Naive thymus-derived CD4-positive, alpha-beta T cell (primary cell): Measurements from ENCODE around the gene SCT. TPM values are rescaled to one million over a fixed set of nuclear protein-coding genes. Genes with fewer than 3 reads are reported as not detected.

ENCODE experiments used
- ATAC-seq: fragments of 150-1000 bp; cut with Tn5 transposase; 2 replicates; pipeline ENCODE4 v1.10.0; 2021; ENCODE audit warnings: mild to moderate bottlenecking, moderate library complexity
- CTCF ChIA-PET: fragments of 350-600 bp; sonication (Branson Sonifier 250); formaldehyde crosslinking; loops from one replicate; lab custom pipeline; 2021; ENCODE audit warnings: antibody characterized with exemption; lab: Charles Lee
- POLR2A ChIA-PET: fragments of 350-600 bp; sonication (Branson Sonifier 250); formaldehyde crosslinking; loops from one replicate; lab custom pipeline; 2021; ENCODE audit warnings: antibody characterized with exemption, inconsistent platforms; lab: Charles Lee
- DNase-seq, 9 donors: peaks; one replicate each; pipeline versions ENCODE4 v3.0.0 to v3.0.0-alpha.2; 2020 to 2022; ENCODE audit warnings: mixed read lengths in 1 of 9
- H3K27ac ChIP-seq: one replicate; pipeline ENCODE4 v1.7.0; 2013; ENCODE audit warnings: mild to moderate bottlenecking, low read depth, low read length, moderate library complexity
- H3K27me3 ChIP-seq, 2 donors: one replicate each; pipeline ENCODE4 v1.7.0; 2013; ENCODE audit warnings: low read length in 2 of 2, mild to moderate bottlenecking in 2 of 2, moderate library complexity in 2 of 2; ENCODE audit not compliant: control insufficient read depth in 2 of 2, insufficient read depth in 2 of 2
- H3K36me3 ChIP-seq, 3 experiments: 1 replicate in 2 of 3; 2 replicates in 1 of 3; pipeline ENCODE4 v1.7.0; 2013; ENCODE audit warnings: low read length in 3 of 3, mild to moderate bottlenecking in 3 of 3, moderate library complexity in 1 of 3; ENCODE audit not compliant: insufficient read depth in 3 of 3, control insufficient read depth in 2 of 3
- H3K4me1 ChIP-seq, 2 donors: one replicate each; pipeline ENCODE4 v1.7.0; 2013; ENCODE audit warnings: low read length in 2 of 2, mild to moderate bottlenecking in 2 of 2, moderate library complexity in 1 of 2; ENCODE audit not compliant: control insufficient read depth in 2 of 2, insufficient read depth in 2 of 2
- H3K4me3 ChIP-seq: 2 replicates; pipeline ENCODE4 v1.7.0; 2013; ENCODE audit warnings: mild to moderate bottlenecking, low read length
- H3K9me3 ChIP-seq, 3 experiments: 1 replicate in 2 of 3; 2 replicates in 1 of 3; pipeline ENCODE4 v1.7.0; 2013; ENCODE audit warnings: low read length in 3 of 3; ENCODE audit not compliant: control insufficient read depth in 2 of 3
- H3K27ac Mint-ChIP-seq, 9 donors: one replicate each; pipeline ENCODE4 v1.8.0; 2020 to 2022; ENCODE audit warnings: mixed read lengths in 9 of 9, mild to moderate bottlenecking in 8 of 9, moderate library complexity in 5 of 9, inconsistent platforms in 2 of 9
- H3K27me3 Mint-ChIP-seq, 5 donors: one replicate each; pipeline ENCODE4 v1.8.0; 2021 to 2022; ENCODE audit warnings: mixed read lengths in 5 of 5, mild to moderate bottlenecking in 1 of 5
- H3K36me3 Mint-ChIP-seq, 5 donors: one replicate each; pipeline ENCODE4 v1.8.0; 2020 to 2022; ENCODE audit warnings: mixed read lengths in 5 of 5, mild to moderate bottlenecking in 3 of 5, inconsistent platforms in 1 of 5
- H3K4me1 Mint-ChIP-seq, 7 donors: one replicate each; pipeline ENCODE4 v1.8.0; 2020 to 2022; ENCODE audit warnings: mixed read lengths in 7 of 7, mild to moderate bottlenecking in 3 of 7, inconsistent platforms in 1 of 7
- H3K4me3 Mint-ChIP-seq, 10 donors: one replicate each; pipeline ENCODE4 v1.8.0; 2020 to 2022; ENCODE audit warnings: mild to moderate bottlenecking in 10 of 10, mixed read lengths in 10 of 10, moderate library complexity in 6 of 10, inconsistent platforms in 2 of 10
- H3K9me3 Mint-ChIP-seq, 11 donors: one replicate each; pipeline ENCODE4 v1.8.0; 2020 to 2022; ENCODE audit warnings: mixed read lengths in 11 of 11, mild to moderate bottlenecking in 4 of 11, inconsistent platforms in 1 of 11, moderate library complexity in 1 of 11
- intact Hi-C, 2 donors: fragments of 100-400 bp; cut with micrococcal nuclease; formaldehyde crosslinking; loops; one replicate each; pipeline ENCODE4 v1.15.1; 2023
- polyA plus RNA-seq, 2 donors: library from polyadenylated mRNA; unstranded; fragments of 300-500 nt; fragmentation: Illumina TruSeq; gene quantifications; one replicate each; pipeline ENCODE4 v1.2.3, GENCODE V29; 2021
- total RNA-seq, 6 experiments: library from RNA in 5 of 6; stranded (reverse) in 5 of 6; gene quantifications; 1 replicate in 5 of 6; 2 replicates in 1 of 6; pipeline ENCODE4 v1.2.3 and lab custom pipeline; 2021 to 2026

Gene SCT
- total and polyA plus RNA-seq, 7 experiments from 2014 or later: not detected

- Mint-ChIP-seq H3K27me3 (peaks cover 11 to 36% (median 22%) of the 10 kb centered on the region in 5 donors), H3K4me3 (peak overlapping the region in 3 of 10 donors; percentile 32 to 89 (median 64)), H3K27ac (no peak overlapping the region), H3K36me3 (peaks cover 0 to 5% (median 0%) of the 10 kb centered on the region in 5 donors), H3K4me1 (peaks cover 7 to 18% (median 16%) of the 10 kb centered on the region in 7 donors), H3K9me3 (no peaks in the 10 kb centered on the region)
- ChIA-PET POLR2A (no interaction called here), CTCF (no interaction called here)
- no peaks in the 10 kb centered on the region for H3K9me3 ChIP-seq
- DNase-seq (no peak), ATAC-seq (peak; percentile 3)
- peaks cover 6 to 16% of the 10 kb centered on the region in 2 donors for H3K27me3 ChIP-seq
- H3K4me1 ChIP-seq: no peaks in the 10 kb centered on the region
- peaks cover 0 to 13% (median 3%) of the 10 kb centered on the region in 3 experiments for H3K36me3 ChIP-seq
- H3K4me3 ChIP-seq: no peak overlapping the region
- intact Hi-C loops: no loop called here
- H3K27ac ChIP-seq: no peak overlapping the region
Measured at GRCh38 chr11:639332-639955, 12.5 kb upstream of the SCT start.

- Histone ChIP-seq H3K36me3 (peaks cover 0 to 6% (median 2%) of the 10 kb centered on the region in 3 experiments), H3K4me3 (no peak overlapping the region), H3K27ac (no peak overlapping the region), H3K9me3 (no peaks in the 10 kb centered on the region), H3K4me1 (no peaks in the 10 kb centered on the region), H3K27me3 (peaks cover 6 to 16% of the 10 kb centered on the region in 2 donors)
- peak overlapping the region in 2 of 9 donors; percentile 19 to 29 for H3K27ac Mint-ChIP-seq
- peak overlapping the region in 9 of 10 donors; percentile 32 to 72 (median 47) for H3K4me3 Mint-ChIP-seq
- H3K4me1 Mint-ChIP-seq: peaks cover 7 to 18% (median 16%) of the 10 kb centered on the region in 7 donors
- ATAC-seq: no peak
- intact Hi-C loops: no loop called here
- DNase-seq: no peak
- ChIA-PET CTCF (no interaction called here), POLR2A (interaction anchor here (1.2 kb wide), 1 partner anchor 137 kb away, joined by 4 read pairs; no protein-coding TSS in a partner anchor)
- H3K36me3 Mint-ChIP-seq: peaks cover 0 to 5% (median 0%) of the 10 kb centered on the region in 5 donors
- H3K27me3 Mint-ChIP-seq: peaks cover 11 to 36% (median 22%) of the 10 kb centered on the region in 5 donors
- no peaks in the 10 kb centered on the region for H3K9me3 Mint-ChIP-seq
Measured at GRCh38 chr11:638631-639331, 11.8 kb upstream of the SCT start.

- peaks cover 0 to 5% (median 0%) of the 10 kb centered on the region in 5 donors for H3K36me3 Mint-ChIP-seq
- ChIA-PET CTCF (interaction anchor here (0.6 kb wide), 1 partner anchor 32 kb away, joined by 3 read pairs; no protein-coding TSS in a partner anchor), POLR2A (interaction anchor here (0.5 to 1.2 kb wide), 3 partner anchors 112 to 141 kb away, joined by 3 to 4 read pairs (median 3); no protein-coding TSS in a partner anchor)
- H3K27me3 Mint-ChIP-seq: peaks cover 11 to 36% (median 22%) of the 10 kb centered on the region in 5 donors
- no peaks in the 10 kb centered on the region for H3K9me3 Mint-ChIP-seq
- Histone ChIP-seq H3K4me3 (no peak overlapping the region), H3K27ac (no peak overlapping the region), H3K36me3 (no peaks in the 10 kb centered on the region), H3K9me3 (no peaks in the 10 kb centered on the region), H3K4me1 (no peaks in the 10 kb centered on the region), H3K27me3 (peaks cover 6 to 16% of the 10 kb centered on the region in 2 donors)
- intact Hi-C loops: no loop called here
- H3K4me1 Mint-ChIP-seq: peaks cover 7 to 18% (median 16%) of the 10 kb centered on the region in 7 donors
- no peak for DNase-seq
- no peak for ATAC-seq
- peak overlapping the region; percentile 30 to 81 (median 52) for H3K4me3 Mint-ChIP-seq
- H3K27ac Mint-ChIP-seq: no peak overlapping the region
Measured at GRCh38 chr11:637593-638521, 10.9 kb upstream of the SCT start.

GRCh38 chr11:637333-637592 lies 10.3 kb upstream of the SCT start:
- Histone ChIP-seq H3K27ac (no peak overlapping the region), H3K4me3 (no peak overlapping the region), H3K4me1 (no peaks in the 10 kb centered on the region), H3K27me3 (peaks cover 6 to 16% of the 10 kb centered on the region in 2 donors), H3K9me3 (no peaks in the 10 kb centered on the region), H3K36me3 (no peaks in the 10 kb centered on the region)
- POLR2A ChIA-PET: interaction anchor here (0.7 kb wide), 1 partner anchor 112 kb away, joined by 3 read pairs; no protein-coding TSS in a partner anchor
- Mint-ChIP-seq H3K36me3 (peaks cover 0 to 2% (median 0%) of the 10 kb centered on the region in 5 donors), H3K27me3 (peaks cover 11 to 36% (median 22%) of the 10 kb centered on the region in 5 donors), H3K4me1 (peaks cover 7 to 18% (median 13%) of the 10 kb centered on the region in 7 donors), H3K9me3 (no peaks in the 10 kb centered on the region), H3K27ac (no peak overlapping the region), H3K4me3 (peak overlapping the region in 9 of 10 donors; percentile 20 to 81 (median 41))
- CTCF ChIA-PET: interaction anchor here (0.6 kb wide), 1 partner anchor 33 kb away, joined by 3 read pairs; no protein-coding TSS in a partner anchor
- intact Hi-C loops: no loop called here
- ATAC-seq (no peak), DNase-seq (no peak)

- Histone ChIP-seq H3K36me3 (no peaks in the 10 kb centered on the region), H3K4me3 (no peak within 1 kb of the TSS), H3K27me3 (peaks cover 6 to 16% of the 10 kb centered on the region in 2 donors), H3K9me3 (no peaks in the 10 kb centered on the region), H3K4me1 (no peaks in the 10 kb centered on the region), H3K27ac (no peak within 1 kb of the TSS)
- Mint-ChIP-seq H3K27me3 (peaks cover 11 to 36% (median 22%) of the 10 kb centered on the region in 5 donors), H3K36me3 (peaks cover 0 to 2% (median 0%) of the 10 kb centered on the region in 5 donors), H3K4me3 (peak within 1 kb of the TSS; percentile 30 to 81 (median 50)), H3K9me3 (no peaks in the 10 kb centered on the region), H3K27ac (peak within 1 kb of the TSS in 1 of 9 donors; percentile 77), H3K4me1 (peaks cover 7 to 18% (median 13%) of the 10 kb centered on the region in 7 donors)
- DNase-seq (no peak), ATAC-seq (no peak)
- POLR2A ChIA-PET: no interaction called here
- CTCF ChIA-PET: no interaction called here
- intact Hi-C loops: no loop called here
Measured at GRCh38 chr11:636511-637332, 9.7 kb upstream of the SCT start, which contains the start of gene DRD4. DRD4 (plus strand) TSS chr11:637269; CDS start chr11:637305, 36 bp downstream.
